Stimulated activated CD4-positive, alpha-beta T cell treated with anti-CD3 and anti-CD28 coated beads, TNF-alpha, amount 100 ng/mL, for 1 hour (primary cell): ENCODE measurements around the gene SLC46A2.

Experiments used
- DNase-seq, 3 donors: peaks; one replicate each; pipeline ENCODE4 v3.0.0-alpha.2; 2020; ENCODE audit warnings: low read depth in 3 of 3, low spot score in 1 of 3

SLC46A2 gene

GRCh38 chr9:112890106-112891081, at the start of gene SLC46A2:
SLC46A2 (minus strand) TSS chr9:112890876; CDS start chr9:112890681, 195 bp downstream.
- no peak for DNase-seq

- no peak for DNase-seq
These were observed 48.7 kb upstream of the SLC46A2 start for GRCh38 chr9:112939418-112939817.

- no peak for DNase-seq
These were observed 43.0 kb upstream of the SLC46A2 start for GRCh38 chr9:112933696-112934095.

- no peak for DNase-seq
These were observed 34.5 kb upstream of the SLC46A2 start for GRCh38 chr9:112925058-112925641.

GRCh38 chr9:112921549-112921948, 30.9 kb upstream of the SLC46A2 start:
- no peak for DNase-seq

- DNase-seq = no peak
These were observed 27.3 kb upstream of the SLC46A2 start for GRCh38 chr9:112917987-112918362.

GRCh38 chr9:112917047-112917986, 26.6 kb upstream of the SLC46A2 start:
- DNase-seq = no peak

- no peak for DNase-seq
These were observed 23.8 kb upstream of the SLC46A2 start for GRCh38 chr9:112914524-112914923.

- no peak for DNase-seq
These were observed 22.6 kb upstream of the SLC46A2 start for GRCh38 chr9:112913326-112913725.

GRCh38 chr9:112912636-112913035, 22.0 kb upstream of the SLC46A2 start:
- no peak for DNase-seq

- DNase-seq = no peak
These were observed 21.1 kb upstream of the SLC46A2 start for GRCh38 chr9:112911736-112912135.

GRCh38 chr9:112905084-112905483, 14.4 kb upstream of the SLC46A2 start:
- DNase-seq = no peak

GRCh38 chr9:112900901-112901300, 10.2 kb upstream of the SLC46A2 start:
- no peak for DNase-seq

- DNase-seq = no peak
These were observed 9.8 kb upstream of the SLC46A2 start for GRCh38 chr9:112900488-112900887.

GRCh38 chr9:112898872-112899311, 8.2 kb upstream of the SLC46A2 start:
- DNase-seq = no peak

GRCh38 chr9:112896131-112896530, 5.5 kb upstream of the SLC46A2 start:
- no peak for DNase-seq

GRCh38 chr9:112894699-112895098, 4.0 kb upstream of the SLC46A2 start:
- no peak for DNase-seq

GRCh38 chr9:112894041-112894440, 3.4 kb upstream of the SLC46A2 start:
- no peak for DNase-seq

- no peak for DNase-seq
These were observed 2.3 kb upstream of the SLC46A2 start for GRCh38 chr9:112892981-112893380.

- DNase-seq = no peak
These were observed 845 bp upstream of the SLC46A2 start for GRCh38 chr9:112891521-112891920.

- DNase-seq = no peak
These were observed 3.3 kb downstream of the SLC46A2 start for GRCh38 chr9:112887381-112887780.
